Upper lobe of left lung (tissue), 6 donors: ENCODE measurements around the gene GUCY2C. TPM values are rescaled to one million over a fixed set of nuclear protein-coding genes. Genes with fewer than 3 reads are reported as not detected.
A peak's percentile ranks its signal among the peaks of the same experiment; 100 is the strongest.

Source experiments
- ATAC-seq, 2 donors: fragments of 200-7000 bp; cut with Tn5 transposase; one replicate each; pipeline ENCODE4 v1.9.1; 2022; ENCODE audit warnings: mild to moderate bottlenecking in 2 of 2, moderate library complexity in 2 of 2; ENCODE audit not compliant: low FRiP score in 2 of 2
- DNase-seq, 2 donors: peaks; one replicate each; pipeline ENCODE4 v3.0.0-alpha.2; 2019 to 2020
- H3K27ac ChIP-seq, 4 donors: fragments of 200-600 bp; sonication (generic); one replicate each; pipeline ENCODE4 v1.5.1; 2016 to 2019
- H3K27me3 ChIP-seq, 4 donors: fragments of 200-600 bp; sonication (generic); one replicate each; pipeline ENCODE4 v1.5.1; 2017 to 2019
- H3K36me3 ChIP-seq, 4 donors: fragments of 200-600 bp; sonication (generic); one replicate each; pipeline ENCODE4 v1.5.1; 2016 to 2019
- H3K4me1 ChIP-seq, 4 donors: fragments of 200-600 bp; sonication (generic); one replicate each; pipeline ENCODE4 v1.5.1; 2018 to 2019
- H3K4me3 ChIP-seq, 4 donors: fragments of 200-600 bp; sonication (generic); one replicate each; pipeline ENCODE4 v1.5.1; 2017 to 2019; ENCODE audit warnings: mild to moderate bottlenecking in 2 of 4, moderate library complexity in 1 of 4
- H3K9me3 ChIP-seq, 4 donors: fragments of 200-600 bp; sonication (generic); one replicate each; pipeline ENCODE4 v1.5.1; 2018 to 2019
- CTCF ChIP-seq, 6 experiments: fragments of 450-650 bp in 4 of 6; fragments of 200-600 bp in 2 of 6; sonication (generic) in 2 of 6; IDR thresholded peaks; one replicate each; pipeline ENCODE4 v1.5.1; 2016 to 2019; ENCODE audit warnings: antibody characterized with exemption in 6 of 6
- EP300 ChIP-seq, 4 donors: sonication (generic); formaldehyde crosslinking; IDR thresholded peaks; one replicate each; pipeline ENCODE4 v1.5.1; 2017; ENCODE audit warnings: antibody characterized with exemption in 4 of 4, control low read depth in 2 of 4
- POLR2A ChIP-seq, 4 donors: fragments of 450-650 bp; IDR thresholded peaks; one replicate each; pipeline ENCODE4 v1.5.1; 2016 to 2017; ENCODE audit warnings: antibody characterized with exemption in 4 of 4, mild to moderate bottlenecking in 2 of 4
- POLR2AphosphoS5 ChIP-seq, 2 donors: sonication (generic); formaldehyde crosslinking; IDR thresholded peaks; one replicate each; pipeline ENCODE4 v1.5.1; 2017; ENCODE audit warnings: antibody characterized with exemption in 2 of 2
- WGBS, 2 donors: methylation state at CpG; one replicate each; pipeline ENCODE4 v1.1.5; 2017 to 2018; 5-methylcytosine and 5-hydroxymethylcytosine counted together
- total RNA-seq, 6 donors: library from RNA; depleted of rRNA in 4 of 6; stranded (reverse); fragments of >200 nt in 4 of 6; gene quantifications; one replicate each; pipeline versions ENCODE4 v1.1.0 to v1.2.1, GENCODE V29; 2016 to 2021
- donor health status: DM: no; HTN: no; CAD: no; lungs with moderate emphysema.
- donor health status: DM: no; HTN: yes; CAD: no; lungs with severe emphysema.

The GUCY2C gene
- total RNA-seq, 6 donors from 2014 or later: 1.0 TPM; not detected in 5

GRCh38 chr12:14576896-14577295 lies 119.5 kb downstream of the GUCY2C start:
- 75 to 80% methylated on average over 8 of the region's 8 CpGs for WGBS, 2 donors
- peak overlapping the region in 1 of 4 donors; percentile 52 for H3K27ac ChIP-seq
- ATAC-seq: no peak
- peaks cover 0 to 7% (median 3%) of the 10 kb centered on the region in 4 donors for H3K4me1 ChIP-seq
- no peaks in the 10 kb centered on the region for H3K9me3 ChIP-seq
- H3K36me3 ChIP-seq: no peaks in the 10 kb centered on the region
- no peaks in the 10 kb centered on the region for H3K27me3 ChIP-seq
- H3K4me3 ChIP-seq: no peak overlapping the region
- DNase-seq: no peak
- no peak for TF ChIP-seq CTCF (IDR thresholded peaks at IDR 0.05)
- no peak for TF ChIP-seq POLR2AphosphoS5 (IDR thresholded peaks at IDR 0.05)
- no peak for TF ChIP-seq POLR2A (IDR thresholded peaks at IDR 0.05)
- TF ChIP-seq EP300 (IDR thresholded peaks at IDR 0.05): no peak

GRCh38 chr12:14575585-14575984 lies 120.8 kb downstream of the GUCY2C start:
- Histone ChIP-seq H3K36me3 (no peaks in the 10 kb centered on the region), H3K4me1 (peaks cover 0 to 7% (median 3%) of the 10 kb centered on the region in 4 donors), H3K27ac (no peak overlapping the region), H3K4me3 (no peak overlapping the region), H3K27me3 (no peaks in the 10 kb centered on the region), H3K9me3 (no peaks in the 10 kb centered on the region)
- TF ChIP-seq POLR2AphosphoS5 (IDR thresholded peaks at IDR 0.05) (no peak), CTCF (IDR thresholded peaks at IDR 0.05) (no peak), EP300 (IDR thresholded peaks at IDR 0.05) (no peak), POLR2A (IDR thresholded peaks at IDR 0.05) (no peak)
- WGBS, 2 donors: 80 to 92% methylated on average over 1 of the region's 1 CpG
- ATAC-seq (no peak), DNase-seq (no peak)

- peaks cover 0 to 9% (median 3%) of the 10 kb centered on the region in 4 donors for H3K4me1 ChIP-seq
- H3K4me3 ChIP-seq: no peak overlapping the region
- no peaks in the 10 kb centered on the region for H3K9me3 ChIP-seq
- H3K27me3 ChIP-seq: no peaks in the 10 kb centered on the region
- 89 to 90% methylated on average over 5 of the region's 5 CpGs for WGBS, 2 donors
- H3K27ac ChIP-seq: no peak overlapping the region
- H3K36me3 ChIP-seq: no peaks in the 10 kb centered on the region
- TF ChIP-seq EP300 (IDR thresholded peaks at IDR 0.05): no peak
- TF ChIP-seq POLR2A (IDR thresholded peaks at IDR 0.05): no peak
- TF ChIP-seq CTCF (IDR thresholded peaks at IDR 0.05): no peak
- no peak for TF ChIP-seq POLR2AphosphoS5 (IDR thresholded peaks at IDR 0.05)
- DNase-seq (no peak), ATAC-seq (no peak)
These were observed 123.3 kb downstream of the GUCY2C start for GRCh38 chr12:14573118-14573517.

GRCh38 chr12:14572401-14572800 lies 124.0 kb downstream of the GUCY2C start:
- TF ChIP-seq POLR2A (IDR thresholded peaks at IDR 0.05) (no peak), EP300 (IDR thresholded peaks at IDR 0.05) (no peak), POLR2AphosphoS5 (IDR thresholded peaks at IDR 0.05) (no peak), CTCF (IDR thresholded peaks at IDR 0.05) (no peak)
- ATAC-seq (no peak), DNase-seq (no peak)
- Histone ChIP-seq H3K4me3 (no peak overlapping the region), H3K27me3 (no peaks in the 10 kb centered on the region), H3K36me3 (no peaks in the 10 kb centered on the region), H3K27ac (no peak overlapping the region), H3K4me1 (peaks cover 0 to 13% (median 3%) of the 10 kb centered on the region in 4 donors), H3K9me3 (no peaks in the 10 kb centered on the region)
- 80 to 84% methylated on average over 4 of the region's 4 CpGs for WGBS, 2 donors

GRCh38 chr12:14571779-14572178 lies 124.6 kb downstream of the GUCY2C start:
- peaks cover 0 to 15% (median under 1%) of the 10 kb centered on the region in 4 donors for H3K4me1 ChIP-seq
- H3K36me3 ChIP-seq: no peaks in the 10 kb centered on the region
- H3K4me3 ChIP-seq: no peak overlapping the region
- no peak overlapping the region for H3K27ac ChIP-seq
- ATAC-seq (no peak), DNase-seq (no peak)
- TF ChIP-seq CTCF (IDR thresholded peaks at IDR 0.05): no peak
- TF ChIP-seq POLR2A (IDR thresholded peaks at IDR 0.05): no peak
- TF ChIP-seq POLR2AphosphoS5 (IDR thresholded peaks at IDR 0.05): no peak
- no peak for TF ChIP-seq EP300 (IDR thresholded peaks at IDR 0.05)
- no peaks in the 10 kb centered on the region for H3K9me3 ChIP-seq
- WGBS, 2 donors: 94 to 98% methylated on average over 3 of the region's 3 CpGs
- no peaks in the 10 kb centered on the region for H3K27me3 ChIP-seq
